T-helper 9 cell (primary cell): ENCODE data around the gene NEK6.

Experiments
- DNase-seq: peaks from one replicate; pipeline ENCODE4 v3.0.0-alpha.2; 2020

NEK6 gene

GRCh38 chr9:124263213-124263612 lies 5.5 kb downstream of the NEK6 start:
- DNase-seq, result no peak

- DNase-seq, result no peak
Measured at GRCh38 chr9:124263800-124264426, 6.2 kb downstream of the NEK6 start.

GRCh38 chr9:124264823-124265233 lies 7.1 kb downstream of the NEK6 start:
- DNase-seq, result no peak

GRCh38 chr9:124265551-124265950 lies 7.8 kb downstream of the NEK6 start:
- DNase-seq, result no peak

- DNase-seq, result no peak
Measured at GRCh38 chr9:124266139-124266825, 8.5 kb downstream of the NEK6 start.

- DNase-seq, result no peak
Measured at GRCh38 chr9:124266826-124267201, 9.1 kb downstream of the NEK6 start.

GRCh38 chr9:124267271-124267807 lies 9.6 kb downstream of the NEK6 start:
- no peak for DNase-seq

GRCh38 chr9:124268248-124268647 lies 10.5 kb downstream of the NEK6 start:
- no peak for DNase-seq

- no peak for DNase-seq
Measured at GRCh38 chr9:124268661-124269060, 10.9 kb downstream of the NEK6 start.

GRCh38 chr9:124269556-124269955 lies 11.8 kb downstream of the NEK6 start:
- DNase-seq, result no peak

- no peak for DNase-seq
Measured at GRCh38 chr9:124270504-124271335, 13.0 kb downstream of the NEK6 start.

- DNase-seq, result no peak
Measured at GRCh38 chr9:124271660-124272059, 13.9 kb downstream of the NEK6 start.

GRCh38 chr9:124272118-124272517 lies 14.4 kb downstream of the NEK6 start:
- no peak for DNase-seq

- DNase-seq, result no peak
Measured at GRCh38 chr9:124272979-124273378, 15.2 kb downstream of the NEK6 start.

GRCh38 chr9:124273427-124274160 lies 15.8 kb downstream of the NEK6 start:
- no peak for DNase-seq

GRCh38 chr9:124274226-124274625 lies 16.5 kb downstream of the NEK6 start:
- DNase-seq, result no peak

GRCh38 chr9:124274738-124275137 lies 17.0 kb downstream of the NEK6 start:
- no peak for DNase-seq

- no peak for DNase-seq
Measured at GRCh38 chr9:124277420-124277819, 19.7 kb downstream of the NEK6 start.

- DNase-seq, result no peak
Measured at GRCh38 chr9:124278054-124278540, 20.3 kb downstream of the NEK6 start.

GRCh38 chr9:124279531-124280175 lies 21.9 kb downstream of the NEK6 start:
- no peak for DNase-seq

GRCh38 chr9:124280176-124280691 lies 22.5 kb downstream of the NEK6 start:
- no peak for DNase-seq

GRCh38 chr9:124281931-124282371 lies 24.2 kb downstream of the NEK6 start:
- DNase-seq, result no peak
